Measurements from ENCODE around the gene GABRG3.

DNA sequence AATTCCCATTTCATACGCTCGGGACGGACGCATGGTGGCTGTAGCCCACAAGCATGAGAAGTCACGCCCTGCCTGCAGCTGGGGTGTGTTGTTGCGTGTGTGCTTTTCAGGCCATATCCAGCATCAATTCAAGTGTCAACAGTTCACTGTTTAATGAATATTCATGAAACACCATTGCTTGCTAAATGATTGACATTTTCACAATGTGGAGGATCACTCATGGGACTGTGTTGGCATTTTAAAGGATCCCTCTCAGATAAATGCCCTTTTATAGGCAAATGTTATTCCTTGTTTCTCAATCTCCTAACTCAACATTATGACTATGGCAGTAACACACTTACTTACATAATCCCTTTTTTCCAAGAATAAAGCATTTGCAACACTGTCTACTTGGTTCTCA, 511.3 kb downstream of the GABRG3 start:
- TF ChIP-seq, protein P1, sequence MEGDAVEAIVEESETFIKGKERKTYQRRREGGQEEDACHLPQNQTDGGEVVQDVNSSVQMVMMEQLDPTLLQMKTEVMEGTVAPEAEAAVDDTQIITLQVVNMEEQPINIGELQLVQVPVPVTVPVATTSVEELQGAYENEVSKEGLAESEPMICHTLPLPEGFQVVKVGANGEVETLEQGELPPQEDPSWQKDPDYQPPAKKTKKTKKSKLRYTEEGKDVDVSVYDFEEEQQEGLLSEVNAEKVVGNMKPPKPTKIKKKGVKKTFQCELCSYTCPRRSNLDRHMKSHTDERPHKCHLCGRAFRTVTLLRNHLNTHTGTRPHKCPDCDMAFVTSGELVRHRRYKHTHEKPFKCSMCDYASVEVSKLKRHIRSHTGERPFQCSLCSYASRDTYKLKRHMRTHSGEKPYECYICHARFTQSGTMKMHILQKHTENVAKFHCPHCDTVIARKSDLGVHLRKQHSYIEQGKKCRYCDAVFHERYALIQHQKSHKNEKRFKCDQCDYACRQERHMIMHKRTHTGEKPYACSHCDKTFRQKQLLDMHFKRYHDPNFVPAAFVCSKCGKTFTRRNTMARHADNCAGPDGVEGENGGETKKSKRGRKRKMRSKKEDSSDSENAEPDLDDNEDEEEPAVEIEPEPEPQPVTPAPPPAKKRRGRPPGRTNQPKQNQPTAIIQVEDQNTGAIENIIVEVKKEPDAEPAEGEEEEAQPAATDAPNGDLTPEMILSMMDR (IDR thresholded peaks at IDR 0.05): no peak
- TF ChIP-seq POLR2A (IDR thresholded peaks at IDR 0.05) (no peak), EP300 (IDR thresholded peaks at IDR 0.05) (no peak), POLR2AphosphoS5 (IDR thresholded peaks at IDR 0.05) (no peak)
